ENCODE results near the gene FLNC.

Gene FLNC, protein sequence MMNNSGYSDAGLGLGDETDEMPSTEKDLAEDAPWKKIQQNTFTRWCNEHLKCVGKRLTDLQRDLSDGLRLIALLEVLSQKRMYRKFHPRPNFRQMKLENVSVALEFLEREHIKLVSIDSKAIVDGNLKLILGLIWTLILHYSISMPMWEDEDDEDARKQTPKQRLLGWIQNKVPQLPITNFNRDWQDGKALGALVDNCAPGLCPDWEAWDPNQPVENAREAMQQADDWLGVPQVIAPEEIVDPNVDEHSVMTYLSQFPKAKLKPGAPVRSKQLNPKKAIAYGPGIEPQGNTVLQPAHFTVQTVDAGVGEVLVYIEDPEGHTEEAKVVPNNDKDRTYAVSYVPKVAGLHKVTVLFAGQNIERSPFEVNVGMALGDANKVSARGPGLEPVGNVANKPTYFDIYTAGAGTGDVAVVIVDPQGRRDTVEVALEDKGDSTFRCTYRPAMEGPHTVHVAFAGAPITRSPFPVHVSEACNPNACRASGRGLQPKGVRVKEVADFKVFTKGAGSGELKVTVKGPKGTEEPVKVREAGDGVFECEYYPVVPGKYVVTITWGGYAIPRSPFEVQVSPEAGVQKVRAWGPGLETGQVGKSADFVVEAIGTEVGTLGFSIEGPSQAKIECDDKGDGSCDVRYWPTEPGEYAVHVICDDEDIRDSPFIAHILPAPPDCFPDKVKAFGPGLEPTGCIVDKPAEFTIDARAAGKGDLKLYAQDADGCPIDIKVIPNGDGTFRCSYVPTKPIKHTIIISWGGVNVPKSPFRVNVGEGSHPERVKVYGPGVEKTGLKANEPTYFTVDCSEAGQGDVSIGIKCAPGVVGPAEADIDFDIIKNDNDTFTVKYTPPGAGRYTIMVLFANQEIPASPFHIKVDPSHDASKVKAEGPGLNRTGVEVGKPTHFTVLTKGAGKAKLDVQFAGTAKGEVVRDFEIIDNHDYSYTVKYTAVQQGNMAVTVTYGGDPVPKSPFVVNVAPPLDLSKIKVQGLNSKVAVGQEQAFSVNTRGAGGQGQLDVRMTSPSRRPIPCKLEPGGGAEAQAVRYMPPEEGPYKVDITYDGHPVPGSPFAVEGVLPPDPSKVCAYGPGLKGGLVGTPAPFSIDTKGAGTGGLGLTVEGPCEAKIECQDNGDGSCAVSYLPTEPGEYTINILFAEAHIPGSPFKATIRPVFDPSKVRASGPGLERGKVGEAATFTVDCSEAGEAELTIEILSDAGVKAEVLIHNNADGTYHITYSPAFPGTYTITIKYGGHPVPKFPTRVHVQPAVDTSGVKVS (N-terminal part only)

DNA sequence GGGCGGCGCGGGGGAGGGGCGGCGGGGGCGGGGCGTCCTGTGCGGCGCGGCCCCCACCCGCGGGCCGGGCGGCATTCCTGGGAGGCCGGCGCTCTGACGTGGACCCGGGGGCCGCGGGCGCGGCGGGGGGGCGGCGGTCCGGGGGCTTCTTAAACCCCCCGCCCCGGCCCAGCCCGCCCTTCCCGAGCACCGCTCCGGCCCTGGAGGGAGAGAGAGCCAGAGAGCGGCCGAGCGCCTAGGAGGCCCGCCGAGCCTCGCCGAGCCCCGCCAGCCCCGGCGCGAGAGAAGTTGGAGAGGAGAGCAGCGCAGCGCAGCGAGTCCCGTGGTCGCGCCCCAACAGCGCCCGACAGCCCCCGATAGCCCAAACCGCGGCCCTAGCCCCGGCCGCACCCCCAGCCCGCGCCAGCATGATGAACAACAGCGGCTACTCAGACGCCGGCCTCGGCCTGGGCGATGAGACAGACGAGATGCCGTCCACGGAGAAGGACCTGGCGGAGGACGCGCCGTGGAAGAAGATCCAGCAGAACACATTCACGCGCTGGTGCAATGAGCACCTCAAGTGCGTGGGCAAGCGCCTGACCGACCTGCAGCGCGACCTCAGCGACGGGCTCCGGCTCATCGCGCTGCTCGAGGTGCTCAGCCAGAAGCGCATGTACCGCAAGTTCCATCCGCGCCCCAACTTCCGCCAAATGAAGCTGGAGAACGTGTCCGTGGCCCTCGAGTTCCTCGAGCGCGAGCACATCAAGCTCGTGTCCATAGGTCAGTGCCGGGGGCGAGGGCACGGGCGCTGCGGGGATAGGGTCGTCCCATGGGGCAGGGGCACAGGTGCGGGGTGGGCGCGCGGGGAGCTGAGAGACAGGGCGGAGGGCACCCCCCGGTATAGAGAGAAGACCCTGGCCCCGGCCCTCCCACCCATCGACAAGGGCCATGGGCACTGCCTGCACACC lies at the start of gene FLNC:
FLNC (plus strand) TSS at position 176 of the 947 bp plus-strand sequence; CDS start at position 408, 232 bp downstream.
- peak within 1 kb of the TSS; percentile 98 for H3K27ac ChIP-seq
- TF ChIP-seq, protein P1, sequence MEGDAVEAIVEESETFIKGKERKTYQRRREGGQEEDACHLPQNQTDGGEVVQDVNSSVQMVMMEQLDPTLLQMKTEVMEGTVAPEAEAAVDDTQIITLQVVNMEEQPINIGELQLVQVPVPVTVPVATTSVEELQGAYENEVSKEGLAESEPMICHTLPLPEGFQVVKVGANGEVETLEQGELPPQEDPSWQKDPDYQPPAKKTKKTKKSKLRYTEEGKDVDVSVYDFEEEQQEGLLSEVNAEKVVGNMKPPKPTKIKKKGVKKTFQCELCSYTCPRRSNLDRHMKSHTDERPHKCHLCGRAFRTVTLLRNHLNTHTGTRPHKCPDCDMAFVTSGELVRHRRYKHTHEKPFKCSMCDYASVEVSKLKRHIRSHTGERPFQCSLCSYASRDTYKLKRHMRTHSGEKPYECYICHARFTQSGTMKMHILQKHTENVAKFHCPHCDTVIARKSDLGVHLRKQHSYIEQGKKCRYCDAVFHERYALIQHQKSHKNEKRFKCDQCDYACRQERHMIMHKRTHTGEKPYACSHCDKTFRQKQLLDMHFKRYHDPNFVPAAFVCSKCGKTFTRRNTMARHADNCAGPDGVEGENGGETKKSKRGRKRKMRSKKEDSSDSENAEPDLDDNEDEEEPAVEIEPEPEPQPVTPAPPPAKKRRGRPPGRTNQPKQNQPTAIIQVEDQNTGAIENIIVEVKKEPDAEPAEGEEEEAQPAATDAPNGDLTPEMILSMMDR (IDR thresholded peaks at IDR 0.05; ENCODE audit: low read depth, low read length): no peak
- H3K36me3 ChIP-seq: no peaks in the 10 kb centered on the region
- no peak for DNase-seq
- H3K4me3 ChIP-seq (ENCODE audit: low read depth, low read length): peak within 1 kb of the TSS; percentile 24
- H3K27me3 ChIP-seq (ENCODE audit: insufficient read depth, low read depth, severe bottlenecking): no peaks in the 10 kb centered on the region
- no peaks in the 10 kb centered on the region for H3K9me3 ChIP-seq (ENCODE audit: severe bottlenecking)

DNA sequence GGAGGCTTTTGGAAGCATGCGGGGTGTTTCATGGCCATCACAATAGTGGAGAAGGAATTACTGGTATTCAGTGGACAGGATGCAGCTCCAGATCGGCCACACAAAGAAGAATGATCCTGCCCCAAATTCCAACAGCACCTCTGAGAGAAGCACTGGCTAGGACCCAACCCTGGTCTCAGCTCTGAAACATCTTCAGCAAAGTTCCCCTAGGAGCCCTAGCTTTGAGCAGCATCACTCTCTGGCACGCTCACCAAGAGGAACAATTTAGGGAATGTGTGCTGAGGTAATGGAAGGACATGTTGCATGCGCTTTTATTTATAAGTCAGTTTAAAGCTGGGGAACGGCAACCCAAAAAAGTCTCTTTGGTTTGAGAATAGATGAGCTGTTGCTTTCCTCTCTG lies 49.1 kb upstream of the FLNC start:
- no peak overlapping the region for H3K4me3 ChIP-seq (ENCODE audit: low read depth, low read length)
- TF ChIP-seq, protein P1 (IDR thresholded peaks at IDR 0.05; ENCODE audit: low read depth, low read length): no peak
- H3K27ac ChIP-seq: no peak overlapping the region
- no peak for DNase-seq
- no peaks in the 10 kb centered on the region for H3K27me3 ChIP-seq (ENCODE audit: insufficient read depth, low read depth, severe bottlenecking)
- H3K36me3 ChIP-seq: no peaks in the 10 kb centered on the region
- H3K9me3 ChIP-seq (ENCODE audit: severe bottlenecking): peaks cover 9% of the 10 kb centered on the region

DNA sequence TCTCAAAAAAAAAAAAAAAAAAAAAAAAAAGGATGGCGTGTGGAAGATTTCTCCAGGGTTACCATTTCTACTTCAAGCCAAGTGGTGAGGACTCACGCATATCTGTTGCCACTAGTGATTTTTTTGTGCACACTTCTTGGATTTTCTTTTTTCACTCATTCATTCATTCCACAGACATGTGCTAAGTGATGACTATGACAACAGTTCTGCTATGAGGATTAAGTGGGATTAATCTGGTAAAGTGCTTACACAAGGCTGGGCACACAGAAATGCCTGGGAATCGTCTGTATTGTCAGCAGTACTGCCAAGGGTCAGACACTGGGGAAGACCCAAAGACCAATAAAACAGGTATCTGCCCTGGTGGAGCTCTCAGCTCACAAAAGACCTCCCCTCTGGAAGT lies 48.4 kb upstream of the FLNC start:
- no peak for DNase-seq
- TF ChIP-seq, protein P1 (IDR thresholded peaks at IDR 0.05; ENCODE audit: low read depth, low read length): no peak
- Histone ChIP-seq H3K36me3 (no peaks in the 10 kb centered on the region), H3K9me3 (ENCODE audit: severe bottlenecking) (peaks cover 8% of the 10 kb centered on the region), H3K4me3 (ENCODE audit: low read depth, low read length) (no peak overlapping the region), H3K27me3 (ENCODE audit: insufficient read depth, low read depth, severe bottlenecking) (no peaks in the 10 kb centered on the region), H3K27ac (no peak overlapping the region)

- H3K9me3 ChIP-seq (ENCODE audit: severe bottlenecking): peaks cover 6% of the 10 kb centered on the region
- TF ChIP-seq, protein P1 (IDR thresholded peaks at IDR 0.05; ENCODE audit: low read depth, low read length): no peak
- DNase-seq: no peak
- no peak overlapping the region for H3K4me3 ChIP-seq (ENCODE audit: low read depth, low read length)
- no peak overlapping the region for H3K27ac ChIP-seq
- peaks cover 3% of the 10 kb centered on the region for H3K27me3 ChIP-seq (ENCODE audit: insufficient read depth, low read depth, severe bottlenecking)
- no peaks in the 10 kb centered on the region for H3K36me3 ChIP-seq
Measured at GRCh38 chr7:128783143-128783861, 46.9 kb upstream of the FLNC start.
